GM12878 (cell line): ENCODE results near the gene RTEL1. TPM values are rescaled to one million over a fixed set of nuclear protein-coding genes. Genes with fewer than 3 reads are reported as not detected.

ENCODE experiments used
- ATAC-seq: fragments of 200-7000 bp; cut with Tn5 transposase; 3 replicates; pipeline ENCODE4 v1.9.1; 2020; ENCODE audit warnings: mild to moderate bottlenecking, moderate library complexity
- BruUV-seq: library from RNA; stranded (reverse); fragments of 400-500 nt; replicated peaks from 2 replicates; lab custom pipeline; 2021; lab: Mats Ljungman, UMichigan
- CTCF ChIA-PET: fragments of 300-600 bp; sonication (Branson Sonifier 250); formaldehyde crosslinking; extraction: SDS; loops from one replicate; lab custom pipeline; 2021; ENCODE audit warnings: inconsistent platforms; lab: Yijun Ruan, JAX
- POLR2A ChIA-PET: fragments of 350-600 bp; formaldehyde crosslinking; extraction: SDS; loops from one replicate; lab custom pipeline; 2021; ENCODE audit warnings: inconsistent platforms; lab: Charles Lee
- RAD21 ChIA-PET: fragments of 300-600 bp; sonication (Branson Sonifier 250); formaldehyde crosslinking; loops from one replicate; lab custom pipeline; 2023; ENCODE audit warnings: antibody characterized with exemption; ENCODE audit not compliant: unreplicated experiment; lab: Charles Lee
- SMC1A ChIA-PET: fragments of 300-600 bp; sonication (Branson Sonifier 250); formaldehyde crosslinking; loops from one replicate; lab custom pipeline; 2023; ENCODE audit not compliant: unreplicated experiment, uncharacterized antibody; lab: Charles Lee
- DNase-seq: peaks from one replicate; pipeline ENCODE4 v3.0.0-alpha.2; 2011; ENCODE audit warnings: low read depth, low spot score
- FAIRE-seq: peaks from 3 replicates; lab custom pipeline; 2011; peaks lifted over from hg19 to GRCh38; lab: Jason Lieb, UNC
- H2AFZ ChIP-seq: 2 replicates; pipeline ENCODE4 v1.6.0; 2011; ENCODE audit warnings: low read depth, low read length, control low read depth; ENCODE audit not compliant: control insufficient read depth
- H3K27ac ChIP-seq: 2 replicates; pipeline ENCODE4 v1.5.1; 2011; ENCODE audit warnings: control low read depth; ENCODE audit not compliant: control insufficient read depth, insufficient read depth
- H3K27me3 ChIP-seq, 2 experiments: replicated peaks in 1 of 2; 2 replicates each; pipeline versions ENCODE4 v1.6.0 to v1.6.1; 2011; ENCODE audit warnings: low read length in 1 of 2; ENCODE audit not compliant: control insufficient read depth in 2 of 2, insufficient read depth in 2 of 2
- H3K36me3 ChIP-seq, 2 experiments: 2 replicates each; pipeline ENCODE4 v1.5.1; 2011; ENCODE audit warnings: low read length in 1 of 2; ENCODE audit not compliant: control insufficient read depth in 2 of 2, insufficient read depth in 2 of 2
- H3K4me1 ChIP-seq: 2 replicates; pipeline ENCODE4 v1.6.1; 2011; ENCODE audit warnings: mild to moderate bottlenecking, low read length, moderate library complexity, mixed read lengths; ENCODE audit not compliant: control insufficient read depth, insufficient read depth
- H3K4me2 ChIP-seq: 2 replicates; pipeline ENCODE4 v1.6.0; 2011; ENCODE audit warnings: control low read depth; ENCODE audit not compliant: control insufficient read depth, insufficient read depth
- H3K4me3 ChIP-seq: fragments of 200-600 bp; sonication (generic); 2 replicates; pipeline ENCODE4 v1.5.1; 2016
- H3K79me2 ChIP-seq: 2 replicates; pipeline ENCODE4 v1.6.0; 2011; ENCODE audit warnings: low read length; ENCODE audit not compliant: control insufficient read depth, insufficient read depth
- H3K9ac ChIP-seq: 2 replicates; pipeline ENCODE4 v1.8.0; 2011; ENCODE audit warnings: low read length, control low read depth, mixed read lengths; ENCODE audit not compliant: control insufficient read depth, insufficient read depth
- H3K9me3 ChIP-seq: replicated peaks from 3 replicates; pipeline ENCODE4 v1.5.1; 2011; ENCODE audit warnings: mild to moderate bottlenecking, low read length; ENCODE audit not compliant: control insufficient read depth, insufficient read depth
- H4K20me1 ChIP-seq: 2 replicates; pipeline ENCODE4 v1.6.0; 2011; ENCODE audit not compliant: control insufficient read depth, insufficient read depth
- CHD4 ChIP-seq: fragments of 200-600 bp; sonication (generic); IDR thresholded peaks from 2 replicates; pipeline ENCODE4 v1.6.1; 2016; ENCODE audit warnings: mild to moderate bottlenecking
- E2F4 ChIP-seq: IDR thresholded peaks from 2 replicates; pipeline ENCODE4 v1.6.1; 2012; ENCODE audit warnings: low read depth, low read length, improper control_type of control experiment
- IKZF2 ChIP-seq, 2 experiments: fragments of 450-650 bp; IDR thresholded peaks; 2 replicates each; pipeline ENCODE4 v1.6.1; 2017; ENCODE audit warnings: mild to moderate bottlenecking in 2 of 2, moderate library complexity in 2 of 2
- IRF3 ChIP-seq: fragments of 450-650 bp; IDR thresholded peaks from 2 replicates; pipeline ENCODE4 v1.6.1; 2014; ENCODE audit warnings: mild to moderate bottlenecking
- NFYA ChIP-seq: IDR thresholded peaks from 2 replicates; pipeline ENCODE4 v1.6.1; 2011; ENCODE audit warnings: low read depth, mild to moderate bottlenecking, low read length, improper control_type of control experiment, borderline replicate concordance
- RUNX3 ChIP-seq: IDR thresholded peaks from 2 replicates; pipeline ENCODE4 v1.6.1; 2012; ENCODE audit warnings: low read length, inconsistent platforms
- SMARCA5 ChIP-seq: fragments of 450-650 bp; IDR thresholded peaks from 2 replicates; pipeline ENCODE4 v1.6.1; 2017; ENCODE audit warnings: mild to moderate bottlenecking
- USF1 ChIP-seq: IDR thresholded peaks from 2 replicates; pipeline ENCODE4 v1.6.1; 2011; ENCODE audit warnings: borderline replicate concordance, low read depth, mild to moderate bottlenecking, moderate library complexity, mixed read lengths, low read length; ENCODE audit not compliant: insufficient read depth; ENCODE audit errors: extremely low read length
- WGBS: methylation state at CpG from one replicate; pipeline ENCODE4 v1.1.6; 2016; ENCODE audit warnings: low lambda C conversion rate; ENCODE audit not compliant: insufficient replicate concordance, insufficient coverage; ENCODE audit errors: missing lambda C conversion rate; 5-methylcytosine and 5-hydroxymethylcytosine counted together
- in situ Hi-C: fragments of 300-500 bp; cut with MboI; formaldehyde crosslinking; loops from 9 replicates; pipeline ENCODE4 v1.14.3; 2018; ENCODE audit warnings: mixed read lengths
- intact Hi-C: fragments of 100-400 bp; cut with micrococcal nuclease; formaldehyde crosslinking; loops from one replicate; pipeline ENCODE4 v1.14.2; 2022; ENCODE audit not compliant: unreplicated experiment
- polyA plus RNA-seq, 11 experiments: library from polyadenylated mRNA; depleted of rRNA in 4 of 11; unstranded in 6 of 11; stranded (reverse) in 5 of 11; fragments of >200 nt; fragmentation: Nextera tagmentation in 4 of 11; fragmentation: Illumina TruSeq in 1 of 11; extraction: Ambion mirVana in 4 of 11; extraction: Trizol in 1 of 11; gene quantifications; 1 replicate in 1 of 11; 2 replicates in 10 of 11; pipeline versions ENCODE4 v1.2.1 to v1.2.3, GENCODE V29; 2011 to 2016; ENCODE audit warnings: inconsistent platforms in 2 of 11, missing spikeins in 2 of 11, low read depth in 1 of 11
- total RNA-seq, 4 experiments: library from RNA; depleted of rRNA in 3 of 4; stranded (reverse); fragments of >200 nt in 3 of 4; fragmentation: Illumina TruSeq in 1 of 4; extraction: Trizol in 1 of 4; gene quantifications; 2 replicates each; pipeline versions ENCODE4 v1.2.1 to v1.2.3, GENCODE V29; 2013 to 2021
- TF ChIP-seq, protein P1 (sequence below): fragments of 450-650 bp; IDR thresholded peaks from 2 replicates; pipeline ENCODE4 v1.6.1; 2016; ENCODE audit warnings: mild to moderate bottlenecking, moderate library complexity, borderline replicate concordance

Gene RTEL1
- total and polyA plus RNA-seq, 10 of the 15 experiments (the other 5 are each of a cell fraction or from before 2014, with no cell fraction given) = 0.40 to 37.2 (median 15.6) TPM; not detected in 1

DNA sequence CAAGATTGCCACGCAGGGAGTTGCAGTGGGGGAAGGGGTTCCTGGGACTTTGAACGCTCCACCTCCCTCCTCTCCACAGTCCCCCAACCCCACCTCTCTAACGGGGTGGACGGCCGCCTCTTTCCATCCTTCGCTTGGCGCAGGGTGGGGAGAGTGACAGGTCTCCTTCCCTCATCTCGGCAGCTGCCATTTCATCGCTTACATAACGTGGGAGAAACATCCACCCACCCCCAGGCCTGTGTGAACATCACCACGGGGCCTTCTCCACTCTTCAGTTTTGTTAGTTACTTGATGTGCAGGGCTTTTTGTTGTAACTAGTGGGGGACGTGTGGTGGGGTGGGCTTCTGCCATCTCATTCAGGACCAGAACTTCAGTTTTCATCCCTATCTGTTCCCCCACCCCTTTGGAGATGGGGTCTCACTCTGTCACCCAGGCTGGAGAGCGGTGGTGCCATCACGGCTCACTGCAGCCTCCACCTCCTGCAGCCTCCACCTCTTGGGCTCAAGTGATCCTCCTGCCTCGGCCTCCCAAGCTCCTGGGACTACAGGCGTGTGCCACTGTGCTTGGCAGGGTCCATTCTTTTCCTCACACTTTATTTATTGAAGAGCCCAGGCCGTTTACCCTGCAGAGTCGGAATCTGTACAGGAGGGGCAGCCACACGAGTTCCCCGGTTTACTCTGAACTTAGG lies 17.7 kb downstream of the RTEL1 start:
- no peaks in the 10 kb centered on the region for H3K79me2 ChIP-seq
- H3K4me2 ChIP-seq = no peak overlapping the region
- DNase-seq (no peak), FAIRE-seq (no peak), ATAC-seq (no peak)
- RAD21 ChIA-PET = no interaction called here
- no peak overlapping the region for H3K4me3 ChIP-seq
- H4K20me1 ChIP-seq = no peaks in the 10 kb centered on the region
- CTCF ChIA-PET = no interaction called here
- no peak overlapping the region for H2AFZ ChIP-seq
- intact Hi-C loops (no loop called here), in situ Hi-C loops (no loop called here)
- BruUV-seq = no TSS peak
- no peak overlapping the region for H3K27ac ChIP-seq
- no peaks in the 10 kb centered on the region for H3K9me3 ChIP-seq
- H3K27me3 ChIP-seq = no peaks in the 10 kb centered on the region
- TF ChIP-seq CHD4 (no peak), RUNX3 (no peak), NFYA (no peak), USF1 (no peak), IKZF2 (IDR thresholded peaks at IDR 0.05) (no peak), IRF3 (no peak), E2F4 (no peak), SMARCA5 (no peak)
- TF ChIP-seq, protein P1, sequence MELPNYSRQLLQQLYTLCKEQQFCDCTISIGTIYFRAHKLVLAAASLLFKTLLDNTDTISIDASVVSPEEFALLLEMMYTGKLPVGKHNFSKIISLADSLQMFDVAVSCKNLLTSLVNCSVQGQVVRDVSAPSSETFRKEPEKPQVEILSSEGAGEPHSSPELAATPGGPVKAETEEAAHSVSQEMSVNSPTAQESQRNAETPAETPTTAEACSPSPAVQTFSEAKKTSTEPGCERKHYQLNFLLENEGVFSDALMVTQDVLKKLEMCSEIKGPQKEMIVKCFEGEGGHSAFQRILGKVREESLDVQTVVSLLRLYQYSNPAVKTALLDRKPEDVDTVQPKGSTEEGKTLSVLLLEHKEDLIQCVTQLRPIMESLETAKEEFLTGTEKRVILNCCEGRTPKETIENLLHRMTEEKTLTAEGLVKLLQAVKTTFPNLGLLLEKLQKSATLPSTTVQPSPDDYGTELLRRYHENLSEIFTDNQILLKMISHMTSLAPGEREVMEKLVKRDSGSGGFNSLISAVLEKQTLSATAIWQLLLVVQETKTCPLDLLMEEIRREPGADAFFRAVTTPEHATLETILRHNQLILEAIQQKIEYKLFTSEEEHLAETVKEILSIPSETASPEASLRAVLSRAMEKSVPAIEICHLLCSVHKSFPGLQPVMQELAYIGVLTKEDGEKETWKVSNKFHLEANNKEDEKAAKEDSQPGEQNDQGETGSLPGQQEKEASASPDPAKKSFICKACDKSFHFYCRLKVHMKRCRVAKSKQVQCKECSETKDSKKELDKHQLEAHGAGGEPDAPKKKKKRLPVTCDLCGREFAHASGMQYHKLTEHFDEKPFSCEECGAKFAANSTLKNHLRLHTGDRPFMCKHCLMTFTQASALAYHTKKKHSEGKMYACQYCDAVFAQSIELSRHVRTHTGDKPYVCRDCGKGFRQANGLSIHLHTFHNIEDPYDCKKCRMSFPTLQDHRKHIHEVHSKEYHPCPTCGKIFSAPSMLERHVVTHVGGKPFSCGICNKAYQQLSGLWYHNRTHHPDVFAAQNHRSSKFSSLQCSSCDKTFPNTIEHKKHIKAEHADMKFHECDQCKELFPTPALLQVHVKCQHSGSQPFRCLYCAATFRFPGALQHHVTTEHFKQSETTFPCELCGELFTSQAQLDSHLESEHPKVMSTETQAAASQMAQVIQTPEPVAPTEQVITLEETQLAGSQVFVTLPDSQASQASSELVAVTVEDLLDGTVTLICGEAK = no peak
- H3K36me3 ChIP-seq = peaks cover 1 to 4% of the 10 kb centered on the region in 2 experiments; a peak in 2 of 4 replicates
- 96% methylated on average over 20 of the region's 20 CpGs for WGBS
- POLR2A ChIA-PET = no interaction called here
- SMC1A ChIA-PET = no interaction called here
- no peaks in the 10 kb centered on the region for H3K4me1 ChIP-seq
- H3K9ac ChIP-seq = no peak overlapping the region
